Tibial nerve (tissue), 4 donors: Measurements from ENCODE around the gene C2orf76. TPM values are rescaled to one million over a fixed set of nuclear protein-coding genes. Genes with fewer than 3 reads are reported as not detected.

ENCODE experiments used
- DNase-seq, 2 donors: peaks; one replicate each; pipeline ENCODE4 v3.0.0-alpha.2; 2019; ENCODE audit warnings: low spot score in 2 of 2
- H3K27ac ChIP-seq, 4 donors: fragments of 200-600 bp; sonication (generic) in 3 of 4; one replicate each; pipeline ENCODE4 v1.5.1; 2017 to 2019; ENCODE audit warnings: mild to moderate bottlenecking in 1 of 4
- H3K27me3 ChIP-seq, 2 donors: fragments of 200-600 bp; sonication (generic) in 1 of 2; one replicate each; pipeline versions ENCODE4 v1.5.1 to v1.6.0; 2017 to 2019
- H3K36me3 ChIP-seq, 3 donors: fragments of 200-600 bp; sonication (generic); one replicate each; pipeline ENCODE4 v1.5.1; 2018 to 2019
- H3K4me1 ChIP-seq, 4 donors: fragments of 200-600 bp; sonication (generic) in 3 of 4; one replicate each; pipeline ENCODE4 v1.5.1; 2017 to 2019
- H3K4me3 ChIP-seq, 4 donors: fragments of 200-600 bp; sonication (generic) in 3 of 4; one replicate each; pipeline ENCODE4 v1.5.1; 2017 to 2019; ENCODE audit warnings: mild to moderate bottlenecking in 1 of 4, moderate library complexity in 1 of 4
- H3K9me3 ChIP-seq, 4 donors: fragments of 200-600 bp; sonication (generic) in 3 of 4; one replicate each; pipeline ENCODE4 v1.5.1; 2017 to 2019
- EP300 ChIP-seq, 2 donors: sonication (generic); formaldehyde crosslinking; IDR thresholded peaks; one replicate each; pipeline ENCODE4 v1.6.1; 2017; ENCODE audit warnings: antibody characterized with exemption in 2 of 2, mild to moderate bottlenecking in 1 of 2
- POLR2A ChIP-seq, 2 donors: fragments of 450-650 bp; IDR thresholded peaks; one replicate each; pipeline ENCODE4 v1.6.1; 2017; ENCODE audit warnings: antibody characterized with exemption in 2 of 2, mild to moderate bottlenecking in 2 of 2, moderate library complexity in 2 of 2
- WGBS, 2 donors: methylation state at CpG; one replicate each; pipeline ENCODE4 v1.1.5; 2018; 5-methylcytosine and 5-hydroxymethylcytosine counted together
- total RNA-seq, 4 donors: library from RNA; depleted of rRNA; stranded (reverse); fragments of >200 nt; gene quantifications; one replicate each; pipeline ENCODE4 v1.1.0, GENCODE V29; 2016
- TF ChIP-seq, protein P1 (sequence below), 5 experiments: fragments of 200-600 bp in 3 of 5; fragments of 450-650 bp in 2 of 5; sonication (generic) in 3 of 5; IDR thresholded peaks; one replicate each; pipeline ENCODE4 v1.5.1; 2016 to 2019; ENCODE audit warnings: antibody characterized with exemption in 5 of 5, mild to moderate bottlenecking in 3 of 5, moderate library complexity in 2 of 5

C2orf76 gene
- total RNA-seq, 4 donors from 2014 or later, result 1.4 to 14.2 (median 9.4) TPM

DNA sequence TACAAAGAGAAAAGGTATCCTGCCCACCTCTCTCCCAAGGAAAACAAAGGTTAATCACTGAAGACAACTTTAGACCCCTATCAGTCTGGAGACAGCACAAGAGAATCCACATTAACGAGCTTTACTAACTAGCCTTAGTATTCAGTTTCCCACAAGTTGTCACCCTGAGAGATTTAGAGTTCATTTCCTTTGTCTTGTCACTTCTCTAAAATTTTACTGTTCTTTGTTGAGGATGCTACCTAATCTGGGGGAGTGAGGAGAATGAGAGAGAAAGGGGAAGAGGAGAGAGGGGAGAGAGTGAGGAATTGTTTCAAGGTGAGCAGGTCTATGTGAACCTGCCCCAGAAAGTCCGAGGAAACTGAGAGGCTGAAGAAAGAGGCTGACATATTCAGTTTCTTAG is 28.4 kb downstream of the C2orf76 start:
- no peaks in the 10 kb centered on the region for H3K27me3 ChIP-seq
- no peak overlapping the region for H3K27ac ChIP-seq
- TF ChIP-seq, protein P1, sequence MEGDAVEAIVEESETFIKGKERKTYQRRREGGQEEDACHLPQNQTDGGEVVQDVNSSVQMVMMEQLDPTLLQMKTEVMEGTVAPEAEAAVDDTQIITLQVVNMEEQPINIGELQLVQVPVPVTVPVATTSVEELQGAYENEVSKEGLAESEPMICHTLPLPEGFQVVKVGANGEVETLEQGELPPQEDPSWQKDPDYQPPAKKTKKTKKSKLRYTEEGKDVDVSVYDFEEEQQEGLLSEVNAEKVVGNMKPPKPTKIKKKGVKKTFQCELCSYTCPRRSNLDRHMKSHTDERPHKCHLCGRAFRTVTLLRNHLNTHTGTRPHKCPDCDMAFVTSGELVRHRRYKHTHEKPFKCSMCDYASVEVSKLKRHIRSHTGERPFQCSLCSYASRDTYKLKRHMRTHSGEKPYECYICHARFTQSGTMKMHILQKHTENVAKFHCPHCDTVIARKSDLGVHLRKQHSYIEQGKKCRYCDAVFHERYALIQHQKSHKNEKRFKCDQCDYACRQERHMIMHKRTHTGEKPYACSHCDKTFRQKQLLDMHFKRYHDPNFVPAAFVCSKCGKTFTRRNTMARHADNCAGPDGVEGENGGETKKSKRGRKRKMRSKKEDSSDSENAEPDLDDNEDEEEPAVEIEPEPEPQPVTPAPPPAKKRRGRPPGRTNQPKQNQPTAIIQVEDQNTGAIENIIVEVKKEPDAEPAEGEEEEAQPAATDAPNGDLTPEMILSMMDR (IDR thresholded peaks at IDR 0.05), result no peak
- TF ChIP-seq POLR2A (IDR thresholded peaks at IDR 0.05), result no peak
- no peak for TF ChIP-seq EP300 (IDR thresholded peaks at IDR 0.05)
- peaks cover 0 to 44% (median 0%) of the 10 kb centered on the region in 3 donors for H3K36me3 ChIP-seq
- H3K9me3 ChIP-seq, result no peaks in the 10 kb centered on the region
- DNase-seq, result no peak
- no peak overlapping the region for H3K4me3 ChIP-seq
- H3K4me1 ChIP-seq, result no peaks in the 10 kb centered on the region
- WGBS, 2 donors, result 77 to 85% methylated on average over 2 of the region's 2 CpGs

DNA sequence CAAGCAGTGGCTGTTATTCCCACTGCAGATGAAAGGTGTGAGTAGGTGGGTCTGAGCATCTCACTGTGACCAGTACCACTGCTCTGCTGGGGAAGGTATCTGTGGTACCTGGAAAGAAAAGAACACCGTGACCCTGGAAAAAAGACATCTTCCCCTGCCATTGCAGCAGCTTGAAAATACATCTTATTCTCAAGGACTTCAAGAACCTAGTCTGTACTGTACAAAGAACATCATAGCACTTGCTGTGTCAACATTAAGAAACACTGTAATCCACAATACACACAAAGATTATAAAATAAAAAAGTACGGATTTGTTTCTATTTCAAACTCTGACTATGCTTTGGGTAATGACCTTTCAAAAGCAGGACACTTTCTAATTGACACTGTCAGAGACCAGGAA is 28.9 kb downstream of the C2orf76 start:
- Histone ChIP-seq H3K36me3 (peaks cover 0 to 44% (median 0%) of the 10 kb centered on the region in 3 donors), H3K4me3 (no peak overlapping the region), H3K9me3 (no peaks in the 10 kb centered on the region), H3K4me1 (no peaks in the 10 kb centered on the region), H3K27me3 (no peaks in the 10 kb centered on the region), H3K27ac (no peak overlapping the region)
- no peak for TF ChIP-seq POLR2A (IDR thresholded peaks at IDR 0.05)
- TF ChIP-seq, protein P1 (IDR thresholded peaks at IDR 0.05), result no peak
- no peak for TF ChIP-seq EP300 (IDR thresholded peaks at IDR 0.05)
- no peak for DNase-seq
- WGBS, 2 donors, result 82 to 85% methylated on average over 2 of the region's 2 CpGs

DNA sequence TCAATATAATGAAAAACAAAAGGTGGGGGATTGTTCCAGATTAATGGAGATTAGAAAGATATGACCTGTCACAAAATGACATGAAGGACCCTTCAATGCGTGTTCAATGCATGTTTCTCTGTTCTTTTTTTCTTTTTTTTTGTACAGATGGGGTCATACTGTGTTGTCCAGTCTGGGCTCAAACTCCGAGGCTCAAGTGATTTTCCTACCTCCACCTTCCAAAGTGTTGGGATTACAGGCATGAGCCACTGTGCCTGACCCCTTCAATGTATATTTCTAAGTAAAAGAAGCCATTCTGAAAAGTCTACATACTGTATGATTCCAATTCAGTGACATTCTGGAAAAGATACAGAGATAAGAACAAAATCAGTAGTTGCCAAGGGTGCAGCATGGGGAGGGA is 32.8 kb downstream of the C2orf76 start:
- no peak overlapping the region for H3K4me3 ChIP-seq
- no peaks in the 10 kb centered on the region for H3K27me3 ChIP-seq
- H3K9me3 ChIP-seq, result no peaks in the 10 kb centered on the region
- 94 to 97% methylated on average over 2 of the region's 2 CpGs for WGBS, 2 donors
- H3K27ac ChIP-seq, result no peak overlapping the region
- H3K36me3 ChIP-seq, result peaks cover 0 to 48% (median 0%) of the 10 kb centered on the region in 3 donors
- TF ChIP-seq POLR2A (IDR thresholded peaks at IDR 0.05) (no peak), EP300 (IDR thresholded peaks at IDR 0.05) (no peak)
- TF ChIP-seq, protein P1 (IDR thresholded peaks at IDR 0.05), result no peak
- H3K4me1 ChIP-seq, result no peaks in the 10 kb centered on the region
- DNase-seq, result no peak

DNA sequence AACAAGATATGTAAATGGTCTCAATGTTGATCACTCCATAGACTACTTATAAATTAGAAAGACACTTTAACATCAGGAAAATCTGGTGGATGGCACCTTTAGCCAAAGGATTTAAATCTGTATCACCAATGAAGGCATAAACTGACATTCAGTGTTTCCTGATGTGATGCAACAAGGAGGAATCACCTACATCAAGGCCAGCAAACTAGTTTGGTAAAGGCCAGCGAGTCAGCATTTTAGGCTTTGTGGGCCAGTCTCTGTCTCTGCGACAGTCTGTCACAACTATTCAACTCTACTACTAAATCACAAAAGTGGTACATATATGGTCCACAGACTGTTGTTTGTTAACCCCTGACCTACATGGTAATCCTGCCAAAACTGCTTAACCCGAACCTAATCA is 33.3 kb downstream of the C2orf76 start:
- WGBS, 2 donors, result 76 to 86% methylated on average over 3 of the region's 3 CpGs
- no peaks in the 10 kb centered on the region for H3K27me3 ChIP-seq
- TF ChIP-seq EP300 (IDR thresholded peaks at IDR 0.05), result no peak
- TF ChIP-seq, protein P1 (IDR thresholded peaks at IDR 0.05), result no peak
- TF ChIP-seq POLR2A (IDR thresholded peaks at IDR 0.05), result no peak
- no peak overlapping the region for H3K27ac ChIP-seq
- H3K4me1 ChIP-seq, result no peaks in the 10 kb centered on the region
- DNase-seq, result no peak
- H3K9me3 ChIP-seq, result no peaks in the 10 kb centered on the region
- no peak overlapping the region for H3K4me3 ChIP-seq
- H3K36me3 ChIP-seq, result peaks cover 0 to 44% (median 0%) of the 10 kb centered on the region in 3 donors

DNA sequence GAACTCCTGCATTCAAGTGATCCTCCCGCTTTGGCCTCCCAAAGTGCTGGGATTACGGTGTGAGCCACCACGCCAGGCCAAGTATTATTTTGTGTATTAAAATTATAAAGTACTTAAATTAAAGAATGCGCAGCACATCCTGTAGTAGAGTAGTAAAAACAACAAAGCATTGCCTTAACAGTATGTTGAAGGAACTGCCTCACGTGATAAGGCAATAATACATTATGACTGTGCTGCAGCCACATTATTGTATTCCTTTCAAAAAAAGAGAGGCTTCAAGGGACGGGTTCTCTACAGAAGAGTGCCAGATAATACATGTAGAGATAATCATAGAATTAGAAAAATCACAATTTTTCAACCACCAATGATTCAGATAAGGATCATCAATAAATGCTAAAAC is 33.7 kb downstream of the C2orf76 start:
- Histone ChIP-seq H3K27ac (no peak overlapping the region), H3K36me3 (peaks cover 0 to 42% (median 0%) of the 10 kb centered on the region in 3 donors), H3K4me1 (no peaks in the 10 kb centered on the region), H3K27me3 (no peaks in the 10 kb centered on the region), H3K9me3 (no peaks in the 10 kb centered on the region), H3K4me3 (no peak overlapping the region)
- 95 to 97% methylated on average over 6 of the region's 6 CpGs for WGBS, 2 donors
- TF ChIP-seq, protein P1 (IDR thresholded peaks at IDR 0.05), result no peak
- TF ChIP-seq POLR2A (IDR thresholded peaks at IDR 0.05) (no peak), EP300 (IDR thresholded peaks at IDR 0.05) (no peak)
- DNase-seq, result no peak
